Activated CD4-positive, CD25-positive, alpha-beta regulatory T cell (primary cell): ENCODE data around the gene HOXC6.

Source experiments
- DNase-seq, 4 experiments: peaks; one replicate each; lab custom pipeline; 2025; lab: John Stamatoyannopoulos, UW

The HOXC6 gene

GRCh38 chr12:54016051-54016450 is 12.2 kb upstream of the HOXC6 start:
- DNase-seq = no peak

DNA sequence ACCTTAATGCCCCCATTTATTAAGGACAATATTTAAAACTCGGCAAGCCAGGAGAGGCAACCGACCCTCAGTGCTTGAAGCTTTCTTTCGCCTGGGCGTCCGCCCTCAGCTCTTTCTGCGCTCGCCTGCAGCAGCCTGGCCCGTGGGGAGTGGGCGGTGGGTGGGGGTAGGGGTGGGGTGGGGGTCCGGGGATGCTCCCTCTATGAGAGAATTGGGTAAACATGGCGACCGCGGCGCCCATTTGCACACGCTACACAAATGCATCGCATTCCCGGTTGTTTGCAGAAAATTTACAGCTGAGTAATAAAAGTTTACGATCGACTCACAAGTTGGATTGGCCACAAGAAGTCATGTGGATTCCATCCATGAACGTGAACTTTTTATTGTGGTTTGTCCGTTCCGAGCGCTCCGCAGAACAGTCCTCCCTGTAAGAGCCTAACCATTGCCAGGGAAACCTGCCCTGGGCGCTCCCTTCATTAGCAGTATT is 11.7 kb upstream of the HOXC6 start:
- DNase-seq = no peak

GRCh38 chr12:54017027-54017788 is 11.0 kb upstream of the HOXC6 start:
- DNase-seq = no peak

DNA sequence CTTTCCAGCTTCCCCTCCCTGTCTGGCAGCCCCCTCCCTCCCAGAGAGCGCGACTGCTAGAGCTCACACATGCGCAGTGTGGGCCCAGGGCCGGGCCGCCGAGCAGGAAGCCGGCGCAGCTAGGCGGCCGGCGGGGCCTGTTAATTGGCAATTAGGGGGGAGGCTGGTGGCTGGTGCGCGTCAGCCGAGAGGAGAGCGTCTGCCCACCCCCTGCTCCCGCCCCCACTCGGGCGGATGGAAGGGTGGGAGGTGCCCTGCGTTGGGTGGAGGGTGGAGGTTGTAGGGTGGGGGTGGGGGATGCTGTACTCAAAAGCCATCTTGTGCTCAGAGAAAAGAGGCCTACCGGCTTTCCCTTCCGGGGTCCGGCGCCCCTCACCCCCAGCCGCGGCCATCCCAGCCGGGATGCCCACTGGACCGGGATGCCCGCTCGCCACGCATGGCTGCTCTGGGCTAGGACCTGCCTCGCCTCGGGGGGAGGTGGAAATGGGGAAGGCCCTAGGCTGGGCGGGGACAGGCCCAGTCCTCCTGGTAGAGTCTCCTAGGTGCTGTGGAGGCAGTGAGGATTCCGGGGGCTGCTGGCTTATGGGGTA is 10.3 kb upstream of the HOXC6 start:
- peak; percentile 20 to 56 (median 50) for DNase-seq

DNA sequence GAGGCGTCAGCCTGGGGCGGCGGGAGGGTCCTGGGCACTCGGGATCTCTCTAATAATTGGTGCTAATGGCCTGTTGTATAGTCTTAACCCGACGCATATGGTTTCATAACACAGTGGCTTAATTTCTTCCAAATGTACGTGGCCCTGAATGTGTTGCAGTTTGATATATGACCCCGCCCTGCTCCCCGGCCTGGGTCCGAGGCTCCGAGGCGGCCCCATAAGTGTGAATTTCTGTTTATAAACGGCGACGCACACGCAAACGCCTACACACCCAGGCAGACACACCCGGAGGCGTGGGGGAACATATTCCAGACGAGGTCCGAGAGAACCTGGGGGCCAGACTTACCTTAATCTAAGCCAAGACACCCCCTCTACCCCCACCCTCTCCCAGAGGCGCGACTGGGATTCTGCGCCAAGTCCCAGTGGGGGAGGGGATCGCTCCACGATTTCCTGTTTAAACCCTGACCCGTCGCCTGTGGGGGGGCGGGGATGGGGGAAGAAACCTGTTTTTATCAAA is 9.7 kb upstream of the HOXC6 start:
- no peak for DNase-seq

GRCh38 chr12:54019091-54019811 is 9.0 kb upstream of the HOXC6 start:
- DNase-seq = no peak

DNA sequence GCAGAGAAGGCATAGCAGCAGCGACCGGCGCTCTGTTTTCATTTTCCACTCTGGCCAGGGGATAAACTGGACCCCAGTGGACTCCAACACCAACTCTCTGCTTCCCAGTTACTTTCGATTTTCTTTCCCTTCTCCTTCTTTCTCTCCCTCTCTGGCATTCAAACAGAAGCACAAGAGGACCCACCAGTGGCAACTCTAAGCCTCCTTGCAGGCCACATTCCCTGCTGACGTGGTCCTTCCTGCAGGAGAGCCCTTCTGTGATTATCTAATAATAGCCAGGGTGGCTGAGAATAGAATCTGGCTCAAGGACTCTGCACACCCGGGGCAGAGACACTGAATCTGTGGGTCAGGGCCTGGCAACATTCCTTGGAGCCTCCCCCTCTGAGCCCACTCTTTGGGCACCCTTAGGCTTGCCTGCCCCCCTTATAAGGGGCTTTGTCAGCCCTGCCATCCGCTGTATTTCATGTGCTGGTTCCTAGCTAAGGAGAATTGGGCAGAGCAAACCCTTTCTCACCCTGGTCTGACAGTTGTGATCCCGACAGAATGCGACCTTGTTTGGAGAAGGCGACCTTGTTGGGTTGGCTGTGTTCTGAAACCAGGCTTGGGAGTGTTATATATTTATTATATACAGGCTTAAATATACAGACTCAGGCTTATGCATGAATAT is 8.2 kb upstream of the HOXC6 start:
- DNase-seq = no peak

- no peak for DNase-seq
These were observed 7.4 kb upstream of the HOXC6 start for GRCh38 chr12:54020591-54021405.

GRCh38 chr12:54021432-54022013 is 6.7 kb upstream of the HOXC6 start:
- no peak for DNase-seq

DNA sequence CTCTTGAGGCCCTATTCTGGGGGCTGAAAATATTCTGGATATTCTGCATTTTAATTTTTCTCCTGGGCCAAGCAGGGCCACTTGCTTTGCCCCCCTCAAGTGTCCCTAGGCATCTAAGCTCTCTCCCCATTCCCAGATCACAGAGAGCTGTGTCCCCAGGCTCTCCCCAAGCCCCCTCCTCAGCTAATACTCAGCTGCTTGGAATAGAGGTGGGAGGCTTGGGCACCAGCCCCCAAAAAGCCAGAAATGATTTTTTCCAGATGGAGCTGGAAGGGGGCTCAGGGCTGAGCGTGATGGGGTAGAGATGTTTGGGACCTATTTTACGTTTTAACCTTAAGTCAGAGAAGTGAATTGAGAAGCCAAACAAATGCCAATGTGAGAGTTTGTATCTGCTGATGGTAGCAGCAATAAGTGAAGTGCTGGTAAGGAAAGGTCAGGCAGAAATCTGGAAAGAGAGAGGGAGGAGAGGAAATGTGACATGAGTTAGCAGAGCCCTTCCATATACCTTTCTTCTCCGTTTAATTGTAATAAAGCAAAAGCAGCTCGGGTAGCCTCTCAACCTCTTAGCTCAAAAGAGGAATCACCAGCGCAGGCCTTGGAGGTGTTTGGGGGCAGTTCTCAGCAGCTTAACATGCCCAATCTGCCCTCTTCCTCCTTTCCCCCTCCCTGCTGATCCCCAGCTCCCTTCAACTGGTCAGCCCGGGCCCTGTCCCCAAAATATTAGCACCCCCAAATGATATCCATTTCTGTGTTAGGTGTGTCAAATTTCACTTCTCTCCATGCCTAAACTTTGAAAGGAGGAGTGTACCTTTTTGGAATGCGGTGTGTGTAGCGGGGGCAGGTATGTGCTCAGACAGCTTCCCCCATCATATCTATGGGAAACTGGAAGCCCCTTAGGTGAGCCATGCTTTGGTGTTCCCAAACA is 5.0 kb upstream of the HOXC6 start:
- no peak for DNase-seq

DNA sequence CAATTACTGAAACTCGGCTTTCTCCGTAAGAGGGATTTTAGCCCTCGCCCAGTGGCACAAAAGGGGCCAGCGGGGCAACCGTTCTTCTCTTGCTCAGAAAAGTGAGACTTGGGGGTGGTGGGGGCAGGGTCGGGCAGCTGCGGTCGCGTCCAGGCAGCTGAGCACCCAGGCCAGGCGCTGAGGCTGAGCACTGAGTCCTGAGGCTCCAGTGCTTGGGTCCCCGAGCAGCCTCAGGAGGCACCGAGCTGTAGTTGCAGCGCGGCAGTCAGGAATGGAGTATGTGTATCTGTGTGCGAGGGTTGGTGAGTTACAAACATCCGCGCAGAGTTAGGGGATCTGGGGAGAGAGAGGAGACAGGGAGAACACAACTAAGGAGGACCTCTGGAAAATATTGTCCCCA is 4.1 kb upstream of the HOXC6 start:
- DNase-seq = no peak

DNA sequence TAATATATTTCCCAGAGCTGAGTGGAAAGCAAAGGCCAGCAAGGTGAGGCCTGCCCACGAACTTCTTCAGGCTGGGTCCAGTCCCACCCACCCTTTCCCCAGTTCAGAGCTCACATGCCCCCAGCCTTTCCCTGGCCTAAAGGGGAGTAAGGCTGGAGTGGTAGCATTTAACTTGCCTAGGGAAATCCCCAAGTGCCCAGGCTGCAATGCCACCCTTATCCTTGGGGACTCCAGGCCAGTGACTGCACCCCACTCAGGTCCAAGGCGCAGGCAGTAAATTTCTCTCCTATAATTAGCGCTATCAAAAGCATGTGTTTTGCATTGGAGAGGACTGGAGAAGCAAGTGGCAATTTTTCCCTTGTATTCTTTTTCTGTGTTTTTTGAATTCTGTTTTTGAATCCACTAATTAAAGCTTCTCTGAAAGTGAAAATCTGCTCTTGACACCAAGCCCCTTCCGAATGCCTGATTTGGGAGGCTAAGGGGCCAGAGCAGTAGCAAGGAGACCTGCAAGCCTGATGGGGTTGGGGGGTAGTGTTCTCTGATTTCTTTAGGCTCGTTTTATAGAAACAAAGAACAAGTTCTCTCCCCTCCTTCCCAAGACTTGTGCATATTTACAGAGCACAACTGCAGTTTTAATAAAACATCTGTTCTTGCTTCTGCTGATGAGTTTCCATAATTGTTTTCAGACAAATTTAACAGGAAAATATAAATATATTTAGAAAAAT is 3.5 kb upstream of the HOXC6 start:
- no peak for DNase-seq

GRCh38 chr12:54025499-54026405 is 2.5 kb upstream of the HOXC6 start:
- no peak for DNase-seq

- DNase-seq = no peak
These were observed 1.4 kb upstream of the HOXC6 start for GRCh38 chr12:54026640-54027441.

DNA sequence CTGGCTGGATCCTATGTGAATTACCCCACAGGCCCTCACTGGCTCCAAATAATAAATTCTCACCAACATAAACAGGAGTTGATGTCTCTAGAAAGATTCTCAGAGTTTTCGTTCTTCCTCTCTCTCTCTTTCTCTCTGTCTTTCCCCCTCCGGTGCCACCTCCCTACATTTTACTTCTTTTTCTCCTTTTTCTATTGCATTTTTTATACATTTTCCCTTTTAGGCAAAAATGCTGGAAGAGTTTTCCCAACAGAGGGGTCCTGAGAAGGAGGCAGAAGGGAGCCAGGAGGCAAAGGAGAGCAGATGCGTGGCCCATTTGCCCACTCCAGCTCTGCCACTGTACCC is 826 bp upstream of the HOXC6 start:
- no peak for DNase-seq

DNA sequence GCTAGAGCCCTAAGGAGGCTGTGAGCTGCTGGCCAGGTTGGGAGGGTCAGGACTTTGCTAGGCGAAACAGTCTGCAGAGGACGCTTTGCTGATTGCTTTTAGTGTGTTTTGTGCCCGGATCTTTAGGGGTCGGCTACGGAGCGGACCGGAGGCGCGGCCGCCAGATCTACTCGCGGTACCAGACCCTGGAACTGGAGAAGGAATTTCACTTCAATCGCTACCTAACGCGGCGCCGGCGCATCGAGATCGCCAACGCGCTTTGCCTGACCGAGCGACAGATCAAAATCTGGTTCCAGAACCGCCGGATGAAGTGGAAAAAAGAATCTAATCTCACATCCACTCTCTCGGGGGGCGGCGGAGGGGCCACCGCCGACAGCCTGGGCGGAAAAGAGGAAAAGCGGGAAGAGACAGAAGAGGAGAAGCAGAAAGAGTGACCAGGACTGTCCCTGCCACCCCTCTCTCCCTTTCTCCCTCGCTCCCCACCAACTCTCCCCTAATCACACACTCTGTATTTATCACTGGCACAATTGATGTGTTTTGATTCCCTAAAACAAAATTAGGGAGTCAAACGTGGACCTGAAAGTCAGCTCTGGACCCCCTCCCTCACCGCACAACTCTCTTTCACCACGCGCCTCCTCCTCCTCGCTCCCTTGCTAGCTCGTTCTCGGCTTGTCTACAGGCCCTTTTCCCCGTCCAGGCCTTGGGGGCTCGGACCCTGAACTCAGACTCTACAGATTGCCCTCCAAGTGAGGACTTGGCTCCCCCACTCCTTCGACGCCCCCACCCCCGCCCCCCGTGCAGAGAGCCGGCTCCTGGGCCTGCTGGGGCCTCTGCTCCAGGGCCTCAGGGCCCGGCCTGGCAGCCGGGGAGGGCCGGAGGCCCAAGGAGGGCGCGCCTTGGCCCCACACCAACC is 1.5 kb downstream of the HOXC6 start:
- no peak for DNase-seq
